ENCODE data around the gene RRN3.

GRCh38 chr16:15032547-15033308, 61.3 kb downstream of the RRN3 start:
- TF ChIP-seq CTCF (IDR thresholded peaks at IDR 0.05 in 4 of 5, conservative IDR thresholded peaks at IDR 0.05 in 1 of 5) (no peak), POLR2A (IDR thresholded peaks at IDR 0.05) (no peak)
